Retinal pigment epithelial cell (primary cell): ENCODE data around the gene TMEM190.
A peak's percentile ranks its signal among the peaks of the same experiment; 100 is the strongest.

Experiments used
- DNase-seq: peaks from one replicate; pipeline ENCODE4 v3.0.0-alpha.2; 2010; ENCODE audit warnings: low read depth
- H3K4me3 ChIP-seq: 2 replicates; pipeline ENCODE4 v1.5.1; 2011; ENCODE audit warnings: mild to moderate bottlenecking, low read length, control low read depth, moderate library complexity
- CTCF ChIP-seq: conservative IDR thresholded peaks from 2 replicates; pipeline ENCODE4 v1.5.1; 2011; ENCODE audit warnings: low read depth, low read length, control low read depth, inconsistent platforms

The TMEM190 gene

GRCh38 chr19:55384131-55384919, 7.7 kb downstream of the TMEM190 start, which contains the start of gene TMEM238:
TMEM238 (minus strand) TSS chr19:55384292; CDS start chr19:55384259, 33 bp downstream.
- DNase-seq: no peak
- peak within 1 kb of the TSS; percentile 100 for H3K4me3 ChIP-seq
- TF ChIP-seq CTCF: no peak

- peak; percentile 89 for DNase-seq
- TF ChIP-seq CTCF: no peak
- peak overlapping the region; percentile 100 for H3K4me3 ChIP-seq
Measured at GRCh38 chr19:55384920-55385723, 8.5 kb downstream of the TMEM190 start.

- DNase-seq: peak; percentile 91
- H3K4me3 ChIP-seq: peak within 1 kb of the TSS; percentile 100
- no peak for TF ChIP-seq CTCF
Measured at GRCh38 chr19:55385724-55386492, 9.3 kb downstream of the TMEM190 start, which contains the start of gene RPL28. RPL28 (plus strand) TSS chr19:55385932; CDS start chr19:55386358, 426 bp downstream.

GRCh38 chr19:55386493-55386971, 9.9 kb downstream of the TMEM190 start:
- no peak for TF ChIP-seq CTCF
- peak overlapping the region; percentile 100 for H3K4me3 ChIP-seq
- no peak for DNase-seq

- no peak for TF ChIP-seq CTCF
- DNase-seq: no peak
- H3K4me3 ChIP-seq: peak overlapping the region; percentile 100
Measured at GRCh38 chr19:55387736-55388497, 11.3 kb downstream of the TMEM190 start.
